K562 (cell line): Measurements from ENCODE around the gene NTRK3. TPM values are rescaled to one million over a fixed set of nuclear protein-coding genes. Genes with fewer than 3 reads are reported as not detected.

Source experiments
- KLF10 ChIP-seq: fragments of 250-450 bp; sonication (Bioruptor Pico); IDR thresholded peaks from 2 replicates; pipeline ENCODE4 v1.6.1; 2021; ENCODE audit warnings: matching md5 sums
- SP2 ChIP-seq: IDR thresholded peaks from 2 replicates; pipeline ENCODE4 v1.6.1; 2011; ENCODE audit warnings: mild to moderate bottlenecking, low read depth, low read length, moderate library complexity; ENCODE audit not compliant: poor library complexity, severe bottlenecking; ENCODE audit errors: extremely low read depth
- ZNF134 ChIP-seq: fragments of 250-450 bp; sonication (Bioruptor Pico); conservative IDR thresholded peaks from 2 replicates; pipeline ENCODE4 v1.4.0; 2020
- polyA plus RNA-seq, 8 experiments: library from polyadenylated mRNA; depleted of rRNA in 4 of 8; stranded (reverse) in 5 of 8; unstranded in 3 of 8; fragments of >200 nt; fragmentation: Nextera tagmentation in 2 of 8; fragmentation: Illumina TruSeq in 1 of 8; extraction: Ambion mirVana in 2 of 8; extraction: Trizol in 1 of 8; gene quantifications; 2 replicates each; pipeline versions ENCODE4 v1.2.1 to v1.2.3, GENCODE V29; 2011 to 2014; ENCODE audit warnings: inconsistent platforms in 1 of 8, missing spikeins in 1 of 8
- total RNA-seq, 7 experiments: library from RNA; depleted of rRNA in 6 of 7; stranded (reverse); fragments of >200 nt in 6 of 7; fragmentation: Illumina TruSeq in 2 of 7; extraction: Trizol in 2 of 7; gene quantifications; 2 replicates each; pipeline versions ENCODE4 v1.2.1 to v1.2.3, GENCODE V29; 2011 to 2021; ENCODE audit warnings: low replicate concordance in 1 of 7
- TF ChIP-seq, protein P1 (sequence below): sonication (generic); formaldehyde crosslinking; IDR thresholded peaks from 2 replicates; pipeline ENCODE4 v1.8.0; 2023; ENCODE audit warnings: missing genetic modification reagents, mild to moderate bottlenecking, borderline replicate concordance
- TF ChIP-seq, protein P2 (sequence below): sonication (generic); formaldehyde crosslinking; IDR thresholded peaks from 2 replicates; pipeline ENCODE4 v1.5.0; 2020; ENCODE audit warnings: missing genetic modification reagents

The NTRK3 gene
- total and polyA plus RNA-seq, 9 of the 15 experiments (the other 6 are each of a cell fraction or from before 2014, with no cell fraction given), result 0.11 to 0.13 TPM; not detected in 7

DNA sequence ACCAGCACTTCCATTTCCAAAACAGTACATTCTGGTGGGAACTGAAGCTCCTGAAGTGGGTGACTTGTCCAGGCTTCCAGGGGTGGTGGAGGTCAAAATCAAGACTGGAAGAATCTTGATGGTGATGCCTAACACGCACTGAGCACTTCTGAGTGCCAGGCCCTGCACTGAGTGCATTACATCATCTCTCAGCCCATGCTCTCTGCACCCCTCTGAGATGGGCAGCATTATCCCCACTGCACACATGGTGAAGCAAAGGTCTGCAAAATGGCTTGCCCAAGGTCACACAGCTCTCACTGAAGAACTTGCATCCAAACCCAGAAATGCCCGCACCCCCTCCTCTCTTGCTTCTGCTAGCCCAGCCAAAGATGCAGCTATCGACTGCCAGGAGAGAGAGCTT is 36.9 kb downstream of the NTRK3 start (continued):
- TF ChIP-seq, protein P1, sequence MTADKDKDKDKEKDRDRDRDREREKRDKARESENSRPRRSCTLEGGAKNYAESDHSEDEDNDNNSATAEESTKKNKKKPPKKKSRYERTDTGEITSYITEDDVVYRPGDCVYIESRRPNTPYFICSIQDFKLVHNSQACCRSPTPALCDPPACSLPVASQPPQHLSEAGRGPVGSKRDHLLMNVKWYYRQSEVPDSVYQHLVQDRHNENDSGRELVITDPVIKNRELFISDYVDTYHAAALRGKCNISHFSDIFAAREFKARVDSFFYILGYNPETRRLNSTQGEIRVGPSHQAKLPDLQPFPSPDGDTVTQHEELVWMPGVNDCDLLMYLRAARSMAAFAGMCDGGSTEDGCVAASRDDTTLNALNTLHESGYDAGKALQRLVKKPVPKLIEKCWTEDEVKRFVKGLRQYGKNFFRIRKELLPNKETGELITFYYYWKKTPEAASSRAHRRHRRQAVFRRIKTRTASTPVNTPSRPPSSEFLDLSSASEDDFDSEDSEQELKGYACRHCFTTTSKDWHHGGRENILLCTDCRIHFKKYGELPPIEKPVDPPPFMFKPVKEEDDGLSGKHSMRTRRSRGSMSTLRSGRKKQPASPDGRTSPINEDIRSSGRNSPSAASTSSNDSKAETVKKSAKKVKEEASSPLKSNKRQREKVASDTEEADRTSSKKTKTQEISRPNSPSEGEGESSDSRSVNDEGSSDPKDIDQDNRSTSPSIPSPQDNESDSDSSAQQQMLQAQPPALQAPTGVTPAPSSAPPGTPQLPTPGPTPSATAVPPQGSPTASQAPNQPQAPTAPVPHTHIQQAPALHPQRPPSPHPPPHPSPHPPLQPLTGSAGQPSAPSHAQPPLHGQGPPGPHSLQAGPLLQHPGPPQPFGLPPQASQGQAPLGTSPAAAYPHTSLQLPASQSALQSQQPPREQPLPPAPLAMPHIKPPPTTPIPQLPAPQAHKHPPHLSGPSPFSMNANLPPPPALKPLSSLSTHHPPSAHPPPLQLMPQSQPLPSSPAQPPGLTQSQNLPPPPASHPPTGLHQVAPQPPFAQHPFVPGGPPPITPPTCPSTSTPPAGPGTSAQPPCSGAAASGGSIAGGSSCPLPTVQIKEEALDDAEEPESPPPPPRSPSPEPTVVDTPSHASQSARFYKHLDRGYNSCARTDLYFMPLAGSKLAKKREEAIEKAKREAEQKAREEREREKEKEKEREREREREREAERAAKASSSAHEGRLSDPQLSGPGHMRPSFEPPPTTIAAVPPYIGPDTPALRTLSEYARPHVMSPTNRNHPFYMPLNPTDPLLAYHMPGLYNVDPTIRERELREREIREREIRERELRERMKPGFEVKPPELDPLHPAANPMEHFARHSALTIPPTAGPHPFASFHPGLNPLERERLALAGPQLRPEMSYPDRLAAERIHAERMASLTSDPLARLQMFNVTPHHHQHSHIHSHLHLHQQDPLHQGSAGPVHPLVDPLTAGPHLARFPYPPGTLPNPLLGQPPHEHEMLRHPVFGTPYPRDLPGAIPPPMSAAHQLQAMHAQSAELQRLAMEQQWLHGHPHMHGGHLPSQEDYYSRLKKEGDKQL (CRISPR knock-in tag), result no peak
- TF ChIP-seq, protein P2, sequence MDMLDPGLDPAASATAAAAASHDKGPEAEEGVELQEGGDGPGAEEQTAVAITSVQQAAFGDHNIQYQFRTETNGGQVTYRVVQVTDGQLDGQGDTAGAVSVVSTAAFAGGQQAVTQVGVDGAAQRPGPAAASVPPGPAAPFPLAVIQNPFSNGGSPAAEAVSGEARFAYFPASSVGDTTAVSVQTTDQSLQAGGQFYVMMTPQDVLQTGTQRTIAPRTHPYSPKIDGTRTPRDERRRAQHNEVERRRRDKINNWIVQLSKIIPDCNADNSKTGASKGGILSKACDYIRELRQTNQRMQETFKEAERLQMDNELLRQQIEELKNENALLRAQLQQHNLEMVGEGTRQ, result no peak
- TF ChIP-seq KLF10 (no peak), SP2 (no peak), ZNF134 (CRISPR knock-in tag) (no peak)
